ENCODE data around the gene ANGPTL2. TPM values are rescaled to one million over a fixed set of nuclear protein-coding genes. Genes with fewer than 3 reads are reported as not detected.
A peak's percentile ranks its signal among the peaks of the same experiment; 100 is the strongest.

The ANGPTL2 gene
- total RNA-seq, 1 experiment from 2014 or later, result 5.1 TPM

DNA sequence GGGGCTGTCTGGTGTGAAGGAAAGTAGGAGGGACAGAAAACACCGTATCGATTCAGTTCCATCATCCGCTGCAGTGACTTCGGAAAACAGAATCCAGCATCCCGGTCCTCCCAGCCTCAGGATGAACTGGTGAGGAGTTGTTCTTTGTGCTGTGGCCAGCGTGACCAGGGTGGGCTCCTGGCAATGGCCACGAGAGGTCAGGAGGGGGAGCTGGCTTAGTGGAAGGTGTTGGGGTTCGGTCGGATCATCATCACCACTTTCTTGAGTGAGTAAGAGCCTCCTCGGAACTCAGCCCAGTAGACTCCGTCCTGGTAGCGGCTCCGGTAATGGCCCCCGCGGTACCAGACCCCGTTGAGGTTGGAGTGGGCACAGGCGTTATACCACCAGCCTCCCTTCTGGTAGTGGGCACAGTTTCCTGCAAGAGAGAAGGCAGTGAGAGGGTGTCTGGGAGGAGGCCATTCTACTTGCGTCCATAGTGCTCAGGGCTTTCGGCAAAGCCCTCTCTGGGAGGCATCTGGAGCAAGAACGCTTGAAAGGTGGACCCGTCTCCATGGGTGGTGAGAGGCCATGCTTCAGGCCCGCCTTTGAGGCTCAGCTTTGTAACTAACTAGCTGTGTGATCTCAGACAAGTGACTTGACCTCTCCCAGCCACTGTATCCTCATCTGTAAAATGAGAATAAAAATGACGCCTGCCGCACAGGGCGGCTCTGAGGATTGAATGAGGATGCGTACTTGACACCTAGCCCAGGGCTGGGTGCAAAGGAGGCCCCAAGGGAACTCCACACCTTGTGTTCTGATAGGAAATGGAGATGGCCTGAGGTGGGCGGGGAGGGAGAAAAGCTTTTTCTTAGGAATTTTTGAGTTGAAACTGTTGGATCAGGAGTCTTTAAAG lies 33.5 kb downstream of the ANGPTL2 start:
- Mint-ChIP-seq H3K4me3 (no peak overlapping the region), H3K9me3 (no peaks in the 10 kb centered on the region), H3K27ac (peak overlapping the region in 2 of 3 experiments; percentile 70 to 83; a peak in 2 of 7 replicates), H3K27me3 (ENCODE audit: low read depth) (no peaks in the 10 kb centered on the region), H3K4me1 (peaks cover 3 to 4% of the 10 kb centered on the region in 2 experiments; a peak in 2 of 4 replicates), H3K36me3 (ENCODE audit: insufficient read depth in 1 of 3, low read depth in 3 of 3) (no peaks in the 10 kb centered on the region; a peak in 3 of 7 replicates)
- Histone ChIP-seq H3K23ac (ENCODE audit: insufficient read length, low read depth, low read length) (no peak overlapping the region), H3K9ac (ENCODE audit: extremely low read depth, insufficient read length, low read length) (no peak overlapping the region), H2BK5ac (ENCODE audit: insufficient read length, low read length) (no peak overlapping the region), H2AFZ (ENCODE audit: low read length) (no peak overlapping the region), H2BK15ac (ENCODE audit: low read depth, low read length) (no peak overlapping the region), H3K18ac (ENCODE audit: insufficient read length, low read depth, low read length) (no peak overlapping the region), H3K23me2 (ENCODE audit: insufficient read length, low read depth, low read length, poor library complexity, severe bottlenecking) (no peaks in the 10 kb centered on the region), H3K4ac (ENCODE audit: low read depth, low read length) (no peak overlapping the region), H3K79me1 (ENCODE audit: insufficient read depth, low read depth, low read length, poor library complexity, severe bottlenecking) (no peaks in the 10 kb centered on the region), H3K4me1 (ENCODE audit: insufficient read depth, low read length) (no peaks in the 10 kb centered on the region), H2BK120ac (ENCODE audit: low read depth, low read length, poor library complexity, severe bottlenecking) (no peak overlapping the region), H3K14ac (ENCODE audit: insufficient read depth, low read length) (no peak overlapping the region; the same call in 1 of the 2 replicates), H4K5ac (ENCODE audit: insufficient read length, low read depth, low read length) (no peak overlapping the region), H3K9me3 (ENCODE audit: control insufficient read depth, low read depth, low read length) (no peaks in the 10 kb centered on the region), H3T11ph (ENCODE audit: low read length) (no peak overlapping the region), H2BK12ac (ENCODE audit: insufficient read length, low read depth, low read length) (no peak overlapping the region), H4K91ac (ENCODE audit: insufficient read length, low read depth, low read length) (no peak overlapping the region), H3K79me2 (ENCODE audit: insufficient read depth, low read length) (no peaks in the 10 kb centered on the region), H3K56ac (ENCODE audit: insufficient read length, low read depth, low read length) (no peak overlapping the region), H3K4me2 (ENCODE audit: insufficient read depth, insufficient read length, low read length) (no peak overlapping the region), H3K27me3 (ENCODE audit: insufficient read depth, low read length) (no peaks in the 10 kb centered on the region), H4K20me1 (ENCODE audit: control insufficient read depth, insufficient read depth, insufficient read length) (no peaks in the 10 kb centered on the region), H2BK20ac (ENCODE audit: low read depth, low read length, poor library complexity, severe bottlenecking) (no peak overlapping the region), H2AK5ac (ENCODE audit: insufficient read length, low read length) (no peak overlapping the region), H3K27ac (ENCODE audit: insufficient read length, low read depth, low read length) (no peak overlapping the region), H4K8ac (replicated peaks; ENCODE audit: insufficient read length, low read depth, low read length) (no peak overlapping the region)
- TF ChIP-seq, protein P1, sequence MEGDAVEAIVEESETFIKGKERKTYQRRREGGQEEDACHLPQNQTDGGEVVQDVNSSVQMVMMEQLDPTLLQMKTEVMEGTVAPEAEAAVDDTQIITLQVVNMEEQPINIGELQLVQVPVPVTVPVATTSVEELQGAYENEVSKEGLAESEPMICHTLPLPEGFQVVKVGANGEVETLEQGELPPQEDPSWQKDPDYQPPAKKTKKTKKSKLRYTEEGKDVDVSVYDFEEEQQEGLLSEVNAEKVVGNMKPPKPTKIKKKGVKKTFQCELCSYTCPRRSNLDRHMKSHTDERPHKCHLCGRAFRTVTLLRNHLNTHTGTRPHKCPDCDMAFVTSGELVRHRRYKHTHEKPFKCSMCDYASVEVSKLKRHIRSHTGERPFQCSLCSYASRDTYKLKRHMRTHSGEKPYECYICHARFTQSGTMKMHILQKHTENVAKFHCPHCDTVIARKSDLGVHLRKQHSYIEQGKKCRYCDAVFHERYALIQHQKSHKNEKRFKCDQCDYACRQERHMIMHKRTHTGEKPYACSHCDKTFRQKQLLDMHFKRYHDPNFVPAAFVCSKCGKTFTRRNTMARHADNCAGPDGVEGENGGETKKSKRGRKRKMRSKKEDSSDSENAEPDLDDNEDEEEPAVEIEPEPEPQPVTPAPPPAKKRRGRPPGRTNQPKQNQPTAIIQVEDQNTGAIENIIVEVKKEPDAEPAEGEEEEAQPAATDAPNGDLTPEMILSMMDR (conservative IDR thresholded peaks at IDR 0.05), result no peak
- DNase-seq, result no peak
- WGBS (ENCODE audit: extremely low coverage, insufficient read length, low lambda C conversion rate), result no CpG with 5 or more reads among the region's 27 CpGs
